Activated CD4-positive, alpha-beta memory T cell treated with anti-CD3 and anti-CD28 coated beads for 36 hours (primary cell): ENCODE results near the gene SLC25A21. TPM values are rescaled to one million over a fixed set of nuclear protein-coding genes. Genes with fewer than 3 reads are reported as not detected.
"Not testable (repeated sequence)": the region's sequence is repeated elsewhere in the genome, so short reads cannot be mapped to it uniquely, and the experiment has no call there.

Experiments
- CTCF ChIA-PET: fragments of 350-600 bp; sonication (Branson Sonifier 250); formaldehyde crosslinking; loops from one replicate; lab custom pipeline; 2021; ENCODE audit warnings: antibody characterized with exemption, inconsistent platforms; lab: Charles Lee
- POLR2A ChIA-PET: fragments of 350-600 bp; sonication (Branson Sonifier 250); formaldehyde crosslinking; loops from one replicate; lab custom pipeline; 2021; ENCODE audit warnings: antibody characterized with exemption; lab: Charles Lee
- DNase-seq: peaks from one replicate; pipeline ENCODE4 v3.0.0-alpha.2; 2020
- H3K27ac Mint-ChIP-seq: one replicate; pipeline ENCODE4 v1.8.0; 2021; ENCODE audit warnings: mixed read lengths
- H3K27me3 Mint-ChIP-seq: one replicate; pipeline ENCODE4 v1.8.0; 2021; ENCODE audit warnings: mixed read lengths
- H3K36me3 Mint-ChIP-seq: one replicate; pipeline ENCODE4 v1.8.0; 2021; ENCODE audit warnings: mixed read lengths
- H3K4me1 Mint-ChIP-seq: one replicate; pipeline ENCODE4 v1.8.0; 2021; ENCODE audit warnings: low read depth, mixed read lengths
- H3K4me3 Mint-ChIP-seq: one replicate; pipeline ENCODE4 v1.8.0; 2021; ENCODE audit warnings: mild to moderate bottlenecking, mixed read lengths
- H3K9me3 Mint-ChIP-seq: one replicate; pipeline ENCODE4 v1.8.0; 2021; ENCODE audit warnings: mixed read lengths
- intact Hi-C: fragments of 100-400 bp; cut with micrococcal nuclease; formaldehyde crosslinking; loops from one replicate; pipeline ENCODE4 v1.15.1; 2023
- total RNA-seq, 2 experiments: library from RNA; stranded (reverse); gene quantifications; one replicate each; pipeline ENCODE4 v1.2.3, GENCODE V29; 2021

The SLC25A21 gene
- total RNA-seq, 2 experiments from 2014 or later: not detected

DNA sequence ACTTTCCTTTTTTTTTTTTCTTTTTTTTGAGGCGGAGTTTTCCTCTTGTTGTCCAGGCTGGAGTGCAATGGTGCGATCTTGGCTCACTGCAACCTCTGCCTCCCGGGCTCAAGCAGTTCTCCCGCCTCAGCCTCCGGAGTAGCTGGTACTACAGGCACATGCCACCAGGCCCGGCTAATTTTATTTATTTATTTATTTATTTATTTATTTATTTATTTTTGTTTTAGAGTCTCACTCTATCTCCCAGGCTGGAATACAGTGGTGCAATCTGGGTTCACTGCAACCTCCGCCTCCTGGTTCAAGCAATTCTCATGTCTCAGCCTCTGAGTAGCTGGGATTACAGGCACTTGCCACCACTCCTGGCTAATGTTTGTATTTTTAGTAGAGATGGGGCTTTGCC is 8.5 kb upstream of the SLC25A21 start:
- H3K4me3 Mint-ChIP-seq, intact Hi-C loops, H3K4me1 Mint-ChIP-seq, H3K27me3 Mint-ChIP-seq, H3K27ac Mint-ChIP-seq, CTCF ChIA-PET, H3K36me3 Mint-ChIP-seq, POLR2A ChIA-PET, DNase-seq, H3K9me3 Mint-ChIP-seq: not testable (repeated sequence)

DNA sequence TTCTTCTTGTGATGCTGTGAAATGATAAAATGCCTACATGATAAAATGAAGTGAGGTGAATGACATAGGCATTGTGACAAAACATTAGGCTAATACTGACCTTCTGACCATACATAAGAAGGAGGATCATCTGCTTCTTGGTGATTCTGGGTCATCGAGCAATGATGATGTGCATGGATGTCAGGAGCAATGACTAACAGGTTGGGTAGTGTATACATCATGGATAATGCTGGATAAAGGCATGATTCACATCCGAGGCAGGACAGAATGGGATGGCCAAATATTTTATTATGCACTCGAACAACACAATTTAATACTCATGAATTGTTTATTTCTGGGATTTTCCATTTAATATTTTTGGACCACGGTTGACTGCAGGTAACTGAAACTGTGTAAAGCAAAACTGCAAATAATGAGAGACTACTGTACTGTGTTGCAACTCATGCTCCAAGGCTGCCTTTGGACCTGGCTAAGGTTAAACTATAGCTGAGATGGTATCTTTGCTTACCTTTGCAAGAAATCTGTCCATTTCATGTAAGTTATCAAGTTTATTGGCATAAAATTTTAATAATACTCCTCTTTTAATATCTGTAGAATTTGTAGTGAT is 7.6 kb upstream of the SLC25A21 start:
- DNase-seq: no peak
- Mint-ChIP-seq H3K27ac (no peak overlapping the region), H3K36me3 (no peaks in the 10 kb centered on the region), H3K4me3 (no peak overlapping the region), H3K4me1 (no peaks in the 10 kb centered on the region), H3K27me3 (peaks cover 5% of the 10 kb centered on the region), H3K9me3 (no peaks in the 10 kb centered on the region)
- POLR2A ChIA-PET: no interaction called here
- intact Hi-C loops: no loop called here
- CTCF ChIA-PET: no interaction called here

DNA sequence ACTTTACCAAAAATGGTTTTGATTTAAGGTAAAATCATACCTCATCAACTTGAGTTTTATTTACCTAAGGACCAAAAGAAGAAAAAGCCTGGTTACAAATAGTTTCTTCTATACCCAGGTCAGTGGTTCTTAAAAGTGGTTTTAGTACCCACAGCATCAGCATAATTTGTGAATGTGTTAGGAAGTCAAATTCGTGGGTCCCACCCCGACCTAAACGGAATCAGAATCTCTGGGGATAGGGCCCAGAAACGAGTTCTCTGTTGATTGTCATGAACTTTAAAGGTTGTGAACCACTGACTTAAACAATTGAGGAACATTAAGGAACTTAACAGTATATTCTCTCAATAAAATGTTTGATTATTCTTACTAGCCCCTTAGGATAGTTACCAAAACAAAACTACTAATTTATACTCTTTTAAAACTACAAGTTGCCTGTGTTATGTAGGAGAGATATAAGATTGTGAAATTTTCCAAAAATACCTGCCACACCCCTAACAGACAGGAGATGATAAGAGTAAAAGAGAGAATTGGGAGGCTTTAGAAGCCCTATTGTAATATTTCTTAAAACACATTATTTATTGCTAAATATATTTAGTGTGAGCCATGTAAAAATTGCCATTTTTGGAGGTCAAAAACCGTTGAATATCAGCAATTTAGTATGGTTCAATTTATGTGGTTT is 669 bp upstream of the SLC25A21 start:
- H3K27me3 Mint-ChIP-seq: peaks cover 19% of the 10 kb centered on the region
- ChIA-PET CTCF (interaction anchor here (1.2 kb wide), 1 partner anchor 23 kb away, joined by 4 read pairs; no protein-coding TSS in a partner anchor), POLR2A (no interaction called here)
- no peaks in the 10 kb centered on the region for H3K4me1 Mint-ChIP-seq
- peaks cover 2% of the 10 kb centered on the region for H3K36me3 Mint-ChIP-seq
- no peaks in the 10 kb centered on the region for H3K9me3 Mint-ChIP-seq
- no peak for DNase-seq
- H3K27ac Mint-ChIP-seq: no peak overlapping the region
- H3K4me3 Mint-ChIP-seq: no peak overlapping the region
- intact Hi-C loops: no loop called here

DNA sequence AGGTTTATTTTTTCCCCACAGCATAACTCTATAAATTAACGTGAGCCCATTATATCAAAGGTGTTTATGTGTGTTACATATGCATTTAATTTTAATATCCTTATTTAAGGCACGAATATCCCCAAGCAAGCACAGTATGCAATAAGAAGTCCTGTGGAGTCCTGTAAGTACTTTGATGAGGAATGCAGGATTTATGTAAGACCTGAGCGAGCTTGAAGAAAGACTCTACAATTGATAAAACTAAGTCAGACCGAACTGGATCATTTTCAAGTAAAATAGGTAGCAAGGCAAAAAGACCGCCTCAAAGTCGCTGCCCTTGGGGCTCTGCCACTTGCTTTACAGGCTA is 755 bp downstream of the SLC25A21 start:
- ChIA-PET POLR2A (no interaction called here), CTCF (interaction anchor here (1.2 kb wide), 1 partner anchor 22 kb away, joined by 4 read pairs; no protein-coding TSS in a partner anchor)
- intact Hi-C loops: no loop called here
- Mint-ChIP-seq H3K4me1 (no peaks in the 10 kb centered on the region), H3K27me3 (peaks cover 16% of the 10 kb centered on the region), H3K4me3 (no peak overlapping the region), H3K9me3 (no peaks in the 10 kb centered on the region), H3K36me3 (peaks cover 2% of the 10 kb centered on the region), H3K27ac (no peak overlapping the region)
- DNase-seq: no peak

DNA sequence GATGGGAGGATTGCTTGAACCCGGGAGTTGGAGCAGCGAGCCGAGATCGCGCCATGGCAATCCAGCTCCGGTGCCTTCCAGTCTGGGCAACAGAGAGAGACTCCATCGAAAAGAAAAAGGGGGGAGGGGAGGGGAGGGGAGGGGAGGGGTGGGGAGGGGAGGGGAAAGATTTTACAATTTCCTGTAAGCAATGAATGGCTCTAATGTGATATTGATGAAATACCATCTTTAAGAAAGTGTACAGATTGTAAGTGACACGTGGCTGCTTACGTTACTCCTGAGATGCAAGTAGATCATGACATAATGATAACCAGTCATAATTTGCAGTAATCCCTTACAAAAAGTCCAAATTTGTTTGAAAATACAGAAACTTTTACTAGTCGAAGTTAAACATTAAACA is 1.4 kb downstream of the SLC25A21 start:
- no peaks in the 10 kb centered on the region for H3K9me3 Mint-ChIP-seq
- peaks cover 16% of the 10 kb centered on the region for H3K27me3 Mint-ChIP-seq
- ChIA-PET POLR2A (no interaction called here), CTCF (no interaction called here)
- DNase-seq: no peak
- intact Hi-C loops: no loop called here
- no peak overlapping the region for H3K27ac Mint-ChIP-seq
- H3K36me3 Mint-ChIP-seq: peaks cover 2% of the 10 kb centered on the region
- H3K4me3 Mint-ChIP-seq: no peak overlapping the region
- H3K4me1 Mint-ChIP-seq: no peaks in the 10 kb centered on the region

DNA sequence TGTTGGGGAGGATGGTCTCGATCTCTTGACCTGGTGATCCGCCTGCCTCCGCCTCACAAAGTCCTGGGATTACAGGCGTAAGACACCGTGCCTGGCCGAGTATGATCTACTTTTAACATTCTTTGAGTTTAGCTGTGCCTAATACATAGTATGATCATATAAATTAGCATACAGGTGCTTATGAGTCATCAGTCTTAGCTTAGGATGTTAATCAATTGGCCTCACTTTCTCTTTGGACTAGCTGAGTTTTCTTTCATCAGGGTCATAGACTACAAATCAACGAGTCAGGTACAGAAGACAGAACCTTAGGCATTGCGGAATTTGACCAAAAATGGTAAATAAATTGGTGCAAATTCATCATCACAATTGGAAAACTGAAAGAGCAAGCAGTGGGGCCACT is 2.2 kb downstream of the SLC25A21 start:
- peaks cover 16% of the 10 kb centered on the region for H3K27me3 Mint-ChIP-seq
- ChIA-PET CTCF (no interaction called here), POLR2A (no interaction called here)
- no peaks in the 10 kb centered on the region for H3K9me3 Mint-ChIP-seq
- no peaks in the 10 kb centered on the region for H3K4me1 Mint-ChIP-seq
- no peak overlapping the region for H3K4me3 Mint-ChIP-seq
- DNase-seq: no peak
- intact Hi-C loops: no loop called here
- peaks cover 2% of the 10 kb centered on the region for H3K36me3 Mint-ChIP-seq
- H3K27ac Mint-ChIP-seq: no peak overlapping the region

DNA sequence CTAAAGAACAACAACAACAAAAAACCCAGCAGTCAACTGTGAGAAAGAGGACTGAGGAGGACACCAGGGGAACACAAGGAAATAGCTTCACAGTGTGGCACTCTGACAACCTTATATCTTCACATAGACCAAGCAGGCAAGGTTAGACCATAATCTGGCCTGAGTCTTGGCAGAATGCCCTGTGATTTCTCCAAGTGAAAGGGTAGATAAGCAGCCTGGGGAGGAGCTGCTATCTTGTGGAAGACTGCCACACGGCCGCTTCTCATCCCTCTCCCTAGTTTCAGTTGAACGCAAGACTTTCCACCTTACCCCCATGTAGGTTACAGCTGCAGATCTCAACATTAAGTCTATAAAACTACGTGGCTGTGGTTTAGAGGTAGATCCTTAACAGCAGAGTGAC is 3.7 kb downstream of the SLC25A21 start:
- Mint-ChIP-seq H3K4me3 (no peak overlapping the region), H3K27ac (no peak overlapping the region), H3K4me1 (no peaks in the 10 kb centered on the region), H3K9me3 (no peaks in the 10 kb centered on the region), H3K36me3 (peaks cover 2% of the 10 kb centered on the region), H3K27me3 (peaks cover 14% of the 10 kb centered on the region)
- POLR2A ChIA-PET: no interaction called here
- intact Hi-C loops: no loop called here
- DNase-seq: no peak
- CTCF ChIA-PET: no interaction called here

DNA sequence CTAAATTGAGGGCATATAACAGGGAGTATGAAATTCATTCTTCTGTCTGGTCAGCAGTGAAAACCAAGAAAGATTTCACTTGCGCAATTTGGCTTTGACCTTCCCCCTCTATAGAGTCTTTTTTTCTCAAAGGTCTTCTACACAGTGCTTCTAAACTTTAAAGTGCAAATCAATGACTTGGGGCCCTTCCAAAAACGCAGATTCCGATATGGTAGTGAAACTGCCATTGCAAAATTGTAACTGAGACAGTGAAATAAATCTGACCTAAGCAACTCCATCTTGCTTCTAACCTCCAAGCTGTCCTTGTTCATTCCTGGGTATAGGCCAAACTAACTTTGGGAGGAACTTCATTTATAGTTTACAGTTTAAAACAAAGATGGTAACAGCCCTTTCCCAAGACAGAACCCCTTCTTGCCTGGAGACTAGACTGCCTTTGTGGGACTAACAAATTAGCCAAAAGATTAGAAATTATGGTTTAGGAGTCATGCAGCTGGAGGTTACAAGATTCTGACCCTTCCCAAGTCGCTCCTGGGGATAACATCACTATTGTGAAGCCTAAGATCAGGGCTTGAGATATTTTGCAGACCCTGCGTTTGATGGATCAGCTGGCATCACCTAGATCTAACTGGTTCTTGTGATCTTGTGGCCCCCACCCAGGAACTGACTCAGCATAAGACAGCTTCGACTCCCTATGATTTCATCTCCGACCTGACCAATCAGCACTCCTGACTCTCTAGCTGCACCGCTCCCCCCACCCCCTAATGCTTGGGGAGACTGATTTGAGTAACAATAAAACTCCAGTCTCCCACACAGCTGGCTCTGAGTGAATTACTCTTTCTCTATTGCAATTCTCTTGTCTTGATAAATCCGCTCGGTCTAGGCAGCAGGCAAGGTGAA is 5.0 kb downstream of the SLC25A21 start:
- peaks cover 2% of the 10 kb centered on the region for H3K36me3 Mint-ChIP-seq
- CTCF ChIA-PET: no interaction called here
- no peak for DNase-seq
- POLR2A ChIA-PET: no interaction called here
- peaks cover 10% of the 10 kb centered on the region for H3K27me3 Mint-ChIP-seq
- no peaks in the 10 kb centered on the region for H3K4me1 Mint-ChIP-seq
- no peak overlapping the region for H3K4me3 Mint-ChIP-seq
- H3K27ac Mint-ChIP-seq: no peak overlapping the region
- intact Hi-C loops: no loop called here
- H3K9me3 Mint-ChIP-seq: no peaks in the 10 kb centered on the region

DNA sequence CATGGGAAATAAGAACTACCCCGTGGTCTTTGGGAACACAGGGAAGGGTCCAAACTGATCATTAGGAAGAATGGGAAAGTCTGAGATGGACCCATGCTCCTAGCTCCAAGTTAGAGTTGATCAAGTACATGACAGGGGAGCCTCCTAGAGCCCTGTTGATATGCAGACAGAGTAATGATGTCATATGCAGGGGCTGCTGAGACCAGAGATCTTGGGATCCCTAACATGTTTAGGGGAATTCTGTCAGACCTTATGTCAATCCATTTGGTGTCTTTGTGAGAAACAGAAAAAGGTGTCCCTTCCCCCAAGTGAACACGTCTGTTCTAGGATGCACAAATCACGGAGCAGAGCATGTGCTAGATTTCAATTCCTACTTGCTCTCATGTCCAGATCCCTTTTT is 6.6 kb downstream of the SLC25A21 start:
- H3K9me3 Mint-ChIP-seq: peaks cover 2% of the 10 kb centered on the region
- H3K27me3 Mint-ChIP-seq: peaks cover 3% of the 10 kb centered on the region
- H3K4me3 Mint-ChIP-seq: no peak overlapping the region
- CTCF ChIA-PET: no interaction called here
- no peaks in the 10 kb centered on the region for H3K4me1 Mint-ChIP-seq
- H3K36me3 Mint-ChIP-seq: peaks cover 2% of the 10 kb centered on the region
- H3K27ac Mint-ChIP-seq: no peak overlapping the region
- intact Hi-C loops: no loop called here
- POLR2A ChIA-PET: no interaction called here
- no peak for DNase-seq

DNA sequence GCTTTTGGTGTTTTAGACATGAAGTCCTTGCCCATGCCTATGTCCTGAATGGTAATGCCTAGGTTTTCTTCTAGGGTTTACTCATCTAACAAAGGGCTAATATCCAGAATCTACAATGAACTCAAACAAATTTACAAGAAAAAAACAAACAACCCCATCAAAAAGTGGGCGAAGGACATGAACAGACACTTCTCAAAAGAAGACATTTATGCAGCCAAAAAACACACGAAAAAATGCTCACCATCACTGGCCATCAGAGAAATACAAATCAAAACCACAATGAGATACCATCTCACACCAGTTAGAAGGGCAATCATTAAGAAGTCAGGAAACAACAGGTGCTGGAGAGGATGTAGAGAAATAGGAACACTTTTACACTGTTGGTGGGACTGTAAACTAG is 10.1 kb downstream of the SLC25A21 start:
- POLR2A ChIA-PET, H3K27ac Mint-ChIP-seq, intact Hi-C loops, DNase-seq, H3K4me3 Mint-ChIP-seq, H3K9me3 Mint-ChIP-seq, H3K4me1 Mint-ChIP-seq, CTCF ChIA-PET, H3K27me3 Mint-ChIP-seq, H3K36me3 Mint-ChIP-seq: not testable (repeated sequence)

DNA sequence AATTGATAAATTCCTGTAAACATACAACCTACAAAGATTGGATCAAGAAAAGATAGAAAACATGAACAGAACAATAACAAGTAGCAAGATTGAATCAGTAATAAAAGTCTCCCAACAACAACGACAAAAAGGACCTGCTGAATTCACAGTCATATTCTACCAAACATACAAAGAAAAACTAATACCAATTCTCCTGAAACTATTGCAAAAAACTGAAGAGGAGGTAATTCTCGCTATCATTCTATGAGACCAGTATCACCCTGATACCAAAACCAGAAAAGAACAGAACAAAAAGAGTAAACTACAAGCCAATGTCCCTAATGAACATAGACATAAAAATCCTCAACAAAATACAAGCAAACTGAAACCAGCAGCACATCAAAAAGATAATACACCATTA is 14.4 kb downstream of the SLC25A21 start:
- Mint-ChIP-seq H3K27ac (no peak overlapping the region), H3K9me3 (peaks cover 10% of the 10 kb centered on the region), H3K36me3 (peaks cover 3% of the 10 kb centered on the region), H3K4me1 (no peaks in the 10 kb centered on the region), H3K27me3 (no peaks in the 10 kb centered on the region), H3K4me3 (no peak overlapping the region)
- intact Hi-C loops: no loop called here
- no peak for DNase-seq
- ChIA-PET CTCF (no interaction called here), POLR2A (no interaction called here)

DNA sequence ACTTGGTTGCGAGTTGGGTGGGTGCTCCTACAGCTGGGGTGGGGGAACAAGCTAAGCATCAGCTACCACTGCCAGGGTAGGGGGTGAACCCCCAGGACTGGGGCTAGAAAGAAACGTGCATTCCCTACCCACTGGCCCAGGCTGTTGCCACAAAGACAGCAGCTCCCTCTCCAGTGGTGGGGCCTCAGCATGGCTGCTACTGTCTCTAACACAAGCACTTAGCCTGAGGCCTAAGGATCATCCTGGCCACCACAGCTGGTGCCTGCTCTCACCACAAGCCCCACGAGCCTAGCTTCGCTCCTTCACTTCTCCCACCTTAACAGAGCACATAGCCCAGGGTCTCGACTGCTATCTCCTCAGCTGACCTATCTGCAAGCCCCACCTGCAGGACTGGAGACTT is 18.9 kb downstream of the SLC25A21 start:
- Mint-ChIP-seq H3K27ac (no peak overlapping the region), H3K9me3 (peaks cover 8% of the 10 kb centered on the region), H3K36me3 (peaks cover 3% of the 10 kb centered on the region), H3K4me1 (no peaks in the 10 kb centered on the region), H3K27me3 (peaks cover 1% of the 10 kb centered on the region), H3K4me3 (no peak overlapping the region)
- DNase-seq: no peak
- CTCF ChIA-PET: no interaction called here
- intact Hi-C loops: no loop called here
- POLR2A ChIA-PET: no interaction called here
